ENCODE results near the gene CNOT2.
"Not testable (repeated sequence)": the region's sequence is repeated elsewhere in the genome, so short reads cannot be mapped to it uniquely, and the experiment has no call there.

Gene CNOT2

DNA sequence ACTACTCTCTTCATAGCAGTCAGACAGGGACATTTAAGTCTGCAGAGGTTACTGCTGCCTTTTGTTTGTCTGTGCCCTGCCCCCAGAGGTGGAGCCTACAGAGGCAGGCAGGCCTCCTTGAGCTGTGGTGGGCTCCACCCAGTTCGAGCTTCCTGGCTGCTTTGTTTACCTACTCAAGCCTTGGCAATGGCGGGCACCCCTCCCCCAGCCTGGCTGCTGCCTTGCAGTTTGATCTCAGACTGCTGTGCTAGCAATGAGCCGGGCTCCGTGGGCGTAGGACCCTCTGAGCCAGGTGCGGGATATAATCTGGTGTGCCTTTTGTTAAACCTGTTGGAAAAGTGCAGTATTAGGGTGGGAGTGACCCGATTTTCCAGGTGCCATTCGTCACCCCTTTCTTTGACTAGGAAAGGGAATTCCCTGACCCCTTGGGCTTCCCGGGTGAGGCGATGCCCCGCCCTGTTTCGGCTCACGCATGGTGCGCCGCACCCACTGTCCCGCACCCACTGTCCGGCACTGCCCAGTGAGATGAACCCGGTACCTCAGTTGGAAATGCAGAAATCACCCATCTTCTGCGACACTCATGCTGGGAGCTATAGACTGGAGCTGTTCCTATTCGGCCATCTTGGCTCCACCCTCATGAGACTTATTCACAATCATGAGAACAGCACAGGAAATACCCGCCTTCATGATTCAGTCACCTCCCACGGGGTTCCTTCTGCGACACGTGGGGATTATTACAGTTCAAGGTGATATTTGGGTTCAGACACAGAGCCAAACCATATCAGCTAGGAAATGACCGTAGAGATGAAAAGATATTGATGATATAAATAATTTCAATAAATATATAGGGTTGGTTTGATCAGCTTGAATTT, 61.7 kb downstream of the CNOT2 start:
- DNase-seq (ENCODE audit: low read depth, low spot score) = not testable (repeated sequence)

DNA sequence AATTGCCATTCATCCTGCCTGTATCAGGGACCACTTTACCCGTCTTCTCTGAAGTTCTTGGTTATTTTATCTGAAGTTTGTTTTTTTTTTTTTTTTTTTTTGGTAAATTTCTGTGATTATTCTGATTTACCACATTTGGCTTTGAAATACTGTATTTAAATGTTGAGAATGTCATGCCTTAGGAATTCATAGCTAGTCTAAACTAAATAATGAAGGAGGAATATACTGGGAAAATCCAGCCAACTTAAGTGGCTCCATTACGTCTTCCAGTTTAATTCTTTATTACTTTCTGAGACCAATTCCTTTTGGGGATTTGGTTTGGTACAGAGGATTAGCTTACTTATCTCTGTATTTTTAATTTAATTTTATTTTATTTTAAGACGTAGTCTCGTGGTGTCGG, 62.6 kb downstream of the CNOT2 start:
- DNase-seq (ENCODE audit: low read depth, low spot score) = no peak

DNA sequence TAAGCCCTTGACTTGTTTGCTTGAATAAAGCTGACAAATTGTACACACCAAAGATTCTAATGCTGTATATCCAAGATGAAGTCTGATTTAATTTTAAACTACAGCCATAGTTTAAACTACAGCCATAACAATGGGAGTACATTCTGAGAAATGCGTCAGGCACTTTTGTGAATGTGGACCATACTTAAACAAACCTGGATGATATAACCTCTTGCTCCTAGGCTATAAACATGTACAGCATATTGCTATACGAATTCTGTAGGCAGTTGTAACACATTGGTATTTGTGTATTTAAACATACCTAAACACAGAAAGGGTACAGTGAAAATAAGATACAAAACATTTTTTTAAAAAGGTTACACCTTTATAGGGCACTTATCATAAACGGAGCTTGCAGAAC, 63.4 kb downstream of the CNOT2 start:
- no peak for DNase-seq (ENCODE audit: low read depth, low spot score)

DNA sequence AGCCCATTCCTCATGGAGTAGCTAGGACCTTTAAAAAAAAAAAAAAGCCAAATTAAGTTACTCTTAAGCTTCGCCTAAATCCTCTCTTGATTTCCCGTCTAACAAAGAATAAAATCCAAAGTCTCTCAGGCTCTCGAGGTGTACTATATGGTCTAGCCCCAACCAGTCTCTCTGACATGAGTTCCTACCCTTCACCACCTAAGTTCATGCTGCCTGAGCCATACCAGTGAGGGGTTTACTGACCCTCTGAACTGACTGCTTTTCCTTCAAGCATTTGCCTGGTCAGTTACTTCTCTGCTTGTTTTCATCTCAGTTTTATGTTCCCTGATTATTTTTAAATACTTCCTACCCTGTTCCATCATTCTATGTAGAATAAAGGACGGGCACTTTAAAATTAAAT, 64.6 kb downstream of the CNOT2 start:
- no peak for DNase-seq (ENCODE audit: low read depth, low spot score)

DNA sequence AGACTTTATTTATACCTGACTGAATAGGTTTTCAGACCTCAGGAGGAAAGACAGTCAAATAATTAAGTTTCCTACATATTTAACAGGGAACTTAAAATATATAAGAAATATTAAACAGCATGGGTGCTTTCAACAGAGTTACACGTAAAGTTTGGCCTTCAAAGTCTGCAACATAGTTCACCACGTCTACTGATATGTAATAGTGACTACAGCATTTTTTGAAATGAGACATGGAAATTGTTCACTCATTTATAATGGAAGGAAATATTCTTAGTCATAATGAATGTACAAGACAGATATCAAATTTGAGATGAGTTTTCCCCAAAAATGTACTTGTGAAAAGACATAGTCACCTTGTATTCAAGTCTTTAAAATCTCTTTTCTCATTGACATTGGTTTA, 66.1 kb downstream of the CNOT2 start:
- no peak for DNase-seq (ENCODE audit: low read depth, low spot score)

DNA sequence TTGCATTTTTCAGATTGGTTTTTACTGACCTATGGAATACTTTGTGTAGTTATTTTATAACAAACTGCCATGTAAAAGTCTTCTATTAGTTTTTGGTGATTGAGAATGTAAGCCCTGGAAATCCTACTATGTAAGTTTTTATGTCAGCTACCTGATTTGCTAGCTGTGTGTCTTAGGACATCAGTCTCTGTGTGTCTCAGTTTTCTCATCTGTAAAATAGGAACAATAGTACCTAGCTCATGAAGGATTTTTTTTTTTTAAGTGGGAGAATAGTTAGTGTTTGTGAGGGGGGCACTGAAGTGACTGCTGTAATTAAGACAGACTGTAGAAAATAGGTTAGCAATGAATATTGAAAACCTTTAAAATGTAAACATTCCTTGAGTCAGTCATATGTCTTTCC, 70.9 kb downstream of the CNOT2 start:
- DNase-seq (ENCODE audit: low read depth, low spot score) = no peak

DNA sequence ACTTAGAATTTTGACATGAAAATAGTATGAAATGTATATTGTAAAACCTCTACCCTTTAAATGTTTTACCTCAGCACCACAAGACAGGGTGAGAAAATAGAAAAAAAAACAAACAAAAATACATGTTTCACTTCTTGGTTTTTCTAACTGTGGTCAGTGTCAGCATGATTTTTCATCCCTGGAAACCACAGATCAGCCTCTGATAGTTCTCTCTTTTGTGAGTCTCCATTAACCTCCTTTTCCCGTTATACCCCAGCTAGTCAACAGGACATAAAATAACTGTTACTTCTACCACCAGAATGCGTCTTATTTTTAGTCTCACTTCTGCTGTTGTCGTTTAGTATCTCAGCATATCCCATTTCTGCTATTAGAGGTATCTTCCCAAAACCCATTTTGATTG, 74.5 kb downstream of the CNOT2 start:
- no peak for DNase-seq (ENCODE audit: low read depth, low spot score)

DNA sequence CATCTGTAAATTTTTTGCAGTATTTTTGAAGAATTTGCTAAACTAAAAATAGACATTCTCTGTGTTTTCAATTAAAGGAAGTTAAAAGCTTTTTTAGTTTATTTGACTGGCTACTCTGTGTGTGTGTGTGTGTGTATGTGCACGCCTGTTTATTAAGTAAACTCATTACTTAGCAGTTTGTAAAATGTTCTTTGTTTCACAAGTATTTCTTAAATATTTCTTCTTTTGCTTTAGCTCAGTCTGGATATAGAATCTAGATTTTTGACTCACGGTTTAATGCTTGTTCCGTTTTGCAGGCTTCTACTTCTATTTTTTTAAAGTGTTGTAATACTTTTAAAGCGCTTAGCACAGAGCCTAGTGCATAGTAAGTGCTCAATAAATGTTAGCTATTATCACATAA, 76.4 kb downstream of the CNOT2 start:
- no peak for DNase-seq (ENCODE audit: low read depth, low spot score)

DNA sequence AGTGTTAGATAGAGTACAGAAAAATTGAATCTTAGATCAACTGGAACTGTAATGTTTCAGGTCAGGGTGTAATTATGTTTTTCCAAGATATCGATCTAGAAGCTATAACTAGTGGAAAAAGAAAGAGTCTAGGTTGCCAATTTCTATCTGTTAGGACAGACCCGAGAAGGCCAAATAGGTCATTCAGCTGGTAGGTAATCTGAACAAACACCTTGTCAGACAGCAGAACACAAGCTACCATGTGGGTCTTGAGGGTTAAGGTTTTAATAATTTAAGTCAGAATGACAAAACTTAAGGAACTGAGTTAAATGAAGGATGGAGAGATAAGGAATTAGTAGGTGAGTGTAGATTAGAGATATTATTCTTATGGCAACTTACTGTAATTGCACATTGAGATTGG, 78.0 kb downstream of the CNOT2 start:
- DNase-seq (ENCODE audit: low read depth, low spot score) = no peak

DNA sequence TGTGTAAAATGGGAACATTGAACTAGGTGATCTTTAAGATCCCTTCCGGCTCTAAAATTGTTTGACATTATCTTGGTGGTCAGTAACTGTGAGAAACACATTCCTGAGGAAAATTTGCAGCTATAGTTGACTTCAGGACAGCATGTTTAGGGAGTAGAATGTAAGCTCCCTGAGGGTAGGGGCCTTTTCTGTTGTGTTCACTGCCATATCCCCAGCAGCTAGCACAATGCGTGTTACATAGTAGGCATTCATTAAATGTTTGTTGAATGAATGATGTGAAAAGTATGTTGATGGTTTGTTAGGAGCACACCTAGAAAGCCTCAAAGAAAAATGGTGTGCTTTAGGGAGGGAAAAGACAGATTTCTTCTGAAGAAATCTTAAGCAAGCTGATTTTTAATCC, 84.3 kb downstream of the CNOT2 start:
- no peak for DNase-seq (ENCODE audit: low read depth, low spot score)

DNA sequence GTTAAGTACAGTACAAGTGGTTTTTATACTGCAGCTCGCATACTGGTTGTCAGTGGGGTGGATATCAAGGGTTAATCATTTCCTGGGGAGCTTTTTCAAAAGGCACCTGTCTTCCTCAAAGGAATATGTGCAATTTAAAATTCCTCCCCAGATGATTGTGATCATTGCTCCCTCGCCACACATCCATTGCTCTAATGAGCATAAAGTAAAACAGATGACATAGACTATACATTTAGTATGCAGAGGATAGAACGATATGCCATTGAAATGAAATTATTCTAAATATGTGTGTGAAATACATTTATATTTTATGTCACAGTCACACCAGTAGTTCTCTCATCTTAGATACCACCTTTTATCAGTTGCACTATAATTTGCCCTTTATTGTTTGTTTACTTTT, 86.5 kb downstream of the CNOT2 start:
- DNase-seq (ENCODE audit: low read depth, low spot score) = no peak

DNA sequence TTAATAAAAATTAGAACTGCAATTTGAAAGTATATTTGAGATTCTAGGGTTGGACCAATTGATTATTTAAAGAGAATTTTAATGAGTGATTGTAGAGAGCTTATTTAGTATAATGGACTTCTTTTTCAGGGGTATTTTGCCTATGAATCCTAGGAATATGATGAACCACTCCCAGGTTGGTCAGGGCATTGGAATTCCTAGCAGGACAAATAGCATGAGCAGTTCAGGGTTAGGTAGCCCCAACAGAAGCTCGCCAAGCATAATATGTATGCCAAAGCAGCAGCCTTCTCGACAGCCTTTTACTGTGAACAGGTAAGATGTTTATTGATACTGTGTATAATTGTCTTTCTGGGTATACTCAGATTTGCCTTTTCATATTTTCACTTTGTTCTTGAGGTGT, 86.9 kb downstream of the CNOT2 start:
- no peak for DNase-seq (ENCODE audit: low read depth, low spot score)

DNA sequence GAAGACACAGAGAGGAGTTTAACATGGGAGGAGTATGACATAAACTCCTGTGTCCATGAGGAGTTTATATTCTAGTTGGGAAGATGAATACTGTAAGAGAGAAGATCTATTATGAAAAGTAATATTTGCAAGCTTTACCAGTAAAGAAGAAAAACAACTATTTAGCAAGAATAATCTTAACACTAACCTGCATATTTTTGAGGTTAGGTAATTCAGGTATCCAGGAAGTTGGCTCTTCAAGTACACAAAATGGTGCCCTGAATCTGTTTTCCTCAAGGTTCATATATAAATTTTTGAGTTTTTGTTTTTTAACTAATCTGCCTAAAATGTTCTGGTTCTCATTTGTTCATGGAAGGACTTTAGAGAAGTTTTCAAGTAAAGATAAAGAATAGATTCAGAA, 89.0 kb downstream of the CNOT2 start:
- DNase-seq (ENCODE audit: low read depth, low spot score) = no peak

DNA sequence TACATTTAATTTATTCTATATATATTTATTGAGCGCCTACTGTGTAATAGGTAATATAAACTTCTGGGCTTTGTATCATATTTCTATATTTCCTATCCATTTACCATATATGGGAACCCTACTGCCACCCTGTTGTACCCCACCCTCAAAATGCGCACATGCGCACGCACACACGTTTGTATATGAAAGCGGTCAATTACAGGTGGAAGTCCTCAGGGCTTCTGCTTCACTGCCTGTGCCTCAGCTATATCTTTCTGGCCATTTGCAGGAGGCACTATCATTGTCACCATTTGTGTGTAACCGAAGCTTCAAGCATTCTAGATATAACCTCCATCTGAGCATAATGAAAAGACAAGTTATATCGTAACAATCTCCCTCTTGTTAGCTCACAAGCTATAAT, 91.5 kb downstream of the CNOT2 start:
- DNase-seq (ENCODE audit: low read depth, low spot score) = no peak

DNA sequence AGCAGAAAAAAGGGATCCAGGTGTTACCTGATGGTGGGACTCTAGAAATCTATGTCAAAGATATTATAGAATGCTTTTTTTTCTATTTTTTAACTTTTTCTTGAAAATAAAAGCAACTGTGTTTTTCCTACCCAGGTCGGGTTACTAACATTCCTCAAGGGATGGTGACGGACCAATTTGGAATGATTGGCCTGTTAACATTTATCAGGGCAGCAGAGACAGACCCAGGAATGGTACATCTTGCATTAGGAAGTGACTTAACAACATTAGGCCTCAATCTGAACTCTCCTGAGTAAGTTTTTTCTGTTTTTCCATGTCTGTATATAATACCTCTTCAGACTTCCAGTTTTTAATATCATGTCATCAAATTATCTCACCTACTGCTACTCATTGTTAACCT, 95.3 kb downstream of the CNOT2 start:
- no peak for DNase-seq (ENCODE audit: low read depth, low spot score)

DNA sequence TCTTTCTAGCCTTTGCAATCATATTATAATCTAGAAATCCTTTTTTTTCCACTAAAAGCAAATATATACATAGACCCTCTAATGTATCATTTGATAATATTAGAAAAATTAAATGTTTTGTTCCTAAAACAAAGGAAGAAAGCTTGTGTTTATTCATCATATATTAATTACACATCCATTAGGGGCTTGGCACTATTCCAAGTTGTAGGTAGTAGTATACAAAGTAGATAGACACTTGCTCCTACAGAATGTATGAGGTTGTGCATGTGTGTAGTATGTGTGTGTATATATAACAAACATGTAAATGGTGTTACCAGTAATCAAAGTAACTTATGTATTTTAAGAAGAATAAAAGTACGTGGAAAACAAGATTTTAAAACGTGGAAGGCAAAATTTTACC, 107.8 kb downstream of the CNOT2 start:
- DNase-seq (ENCODE audit: low read depth, low spot score) = no peak

DNA sequence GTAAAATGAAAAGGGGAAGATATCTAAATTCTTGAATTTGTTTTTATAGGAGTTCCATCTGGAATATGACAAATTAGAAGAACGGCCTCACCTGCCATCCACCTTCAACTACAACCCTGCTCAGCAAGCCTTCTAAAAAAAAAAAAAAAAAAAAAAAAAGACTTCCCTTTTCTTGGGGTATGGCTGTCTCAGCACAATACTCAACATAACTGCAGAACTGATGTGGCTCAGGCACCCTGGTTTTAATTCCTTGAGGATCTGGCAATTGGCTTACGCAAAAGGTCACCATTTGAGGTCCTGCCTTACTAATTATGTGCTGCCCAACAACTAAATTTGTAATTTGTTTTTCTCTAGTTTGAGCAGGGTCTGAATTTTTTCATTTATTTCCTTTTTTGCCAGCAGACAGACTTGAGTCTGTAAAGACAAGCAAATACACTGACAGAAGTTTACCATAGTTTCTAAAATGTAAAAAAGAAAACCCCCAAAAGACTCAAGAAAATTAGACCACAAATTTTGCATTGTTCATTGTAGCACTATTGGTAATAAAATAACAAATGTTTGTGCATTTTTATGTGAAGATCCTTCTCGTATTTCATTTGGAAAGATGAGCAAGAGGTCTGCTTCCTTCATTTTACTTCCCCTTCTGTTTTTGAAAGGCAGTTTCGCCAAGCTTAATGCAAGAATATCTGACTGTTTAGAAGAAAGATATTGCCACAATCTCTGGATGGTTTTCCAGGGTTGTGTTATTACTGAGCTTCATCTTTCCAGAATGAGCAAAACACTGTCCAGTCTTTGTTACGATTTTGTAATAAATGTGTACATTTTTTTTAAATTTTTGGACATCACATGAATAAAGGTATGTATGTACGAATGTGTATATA, 110.8 kb downstream of the CNOT2 start:
- DNase-seq (ENCODE audit: low read depth, low spot score) = no peak

DNA sequence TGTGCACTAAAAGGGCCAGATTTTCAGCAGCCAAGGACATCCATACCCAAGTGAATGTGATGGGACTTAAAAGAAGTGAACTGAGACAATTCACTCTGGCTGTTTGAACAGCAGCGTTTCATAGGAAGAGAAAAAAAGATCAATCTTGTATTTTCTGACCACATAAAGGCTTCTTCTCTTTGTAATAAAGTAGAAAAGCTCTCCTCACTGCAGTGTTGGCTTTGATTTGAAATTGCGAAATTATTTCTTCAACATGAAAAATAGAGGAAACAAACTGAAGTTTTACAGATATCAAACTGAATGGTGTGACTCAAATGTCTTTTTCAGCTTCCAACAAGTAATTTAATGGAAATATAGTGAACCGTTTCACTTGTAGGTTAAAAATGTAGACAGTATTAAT, 111.6 kb downstream of the CNOT2 start:
- DNase-seq (ENCODE audit: low read depth, low spot score) = no peak

DNA sequence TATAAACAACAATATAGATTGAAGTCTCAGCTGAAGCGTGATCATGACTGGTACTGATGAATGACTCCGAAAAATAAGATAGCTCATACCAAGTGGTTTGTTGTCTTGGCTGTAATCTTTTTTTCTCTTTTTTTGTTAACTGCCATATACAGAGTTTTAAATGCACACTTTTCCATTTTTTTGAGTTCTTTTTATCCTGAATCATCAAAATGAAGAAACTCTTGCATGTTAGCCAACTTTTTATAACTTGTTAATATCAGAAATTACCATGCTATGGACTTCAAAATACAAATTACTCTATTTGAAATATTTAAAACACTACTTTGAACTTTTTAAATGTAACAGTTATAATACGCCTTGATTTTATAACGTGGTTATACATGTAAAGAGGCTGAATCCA, 112.7 kb downstream of the CNOT2 start:
- no peak for DNase-seq (ENCODE audit: low read depth, low spot score)

DNA sequence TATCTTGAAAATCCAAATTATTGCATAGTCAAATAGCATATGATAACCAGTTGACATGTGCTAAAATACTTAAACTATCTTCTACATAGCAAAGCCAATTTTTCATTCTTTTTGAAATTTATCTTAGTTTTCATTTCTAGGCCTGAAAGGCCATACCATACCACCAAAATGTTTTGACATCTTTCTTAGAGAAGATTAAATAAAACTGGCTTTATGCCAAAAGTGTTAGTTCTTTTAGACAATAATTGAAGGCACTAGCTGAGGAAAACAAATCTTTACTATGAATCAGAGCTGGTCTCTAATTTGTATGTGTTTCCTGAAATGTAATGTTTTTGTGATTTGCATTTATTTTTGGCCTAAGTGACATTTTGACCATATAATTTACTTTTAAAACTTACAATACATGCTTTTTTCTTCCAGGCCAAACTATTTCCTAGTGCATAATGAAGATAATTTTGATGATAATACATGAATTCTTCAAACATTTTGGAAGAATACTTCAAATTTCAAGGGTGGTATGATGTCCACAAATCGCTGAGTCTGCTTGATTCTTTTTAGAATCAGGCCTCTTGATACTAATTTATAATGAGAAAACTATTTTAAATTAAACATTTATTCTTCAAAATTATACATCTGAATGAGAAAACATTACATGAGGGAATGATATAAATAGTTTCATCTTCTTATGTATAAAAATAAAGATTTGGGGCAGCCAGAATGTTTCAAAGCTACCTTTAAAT, 116.4 kb downstream of the CNOT2 start:
- no peak for DNase-seq (ENCODE audit: low read depth, low spot score)

DNA sequence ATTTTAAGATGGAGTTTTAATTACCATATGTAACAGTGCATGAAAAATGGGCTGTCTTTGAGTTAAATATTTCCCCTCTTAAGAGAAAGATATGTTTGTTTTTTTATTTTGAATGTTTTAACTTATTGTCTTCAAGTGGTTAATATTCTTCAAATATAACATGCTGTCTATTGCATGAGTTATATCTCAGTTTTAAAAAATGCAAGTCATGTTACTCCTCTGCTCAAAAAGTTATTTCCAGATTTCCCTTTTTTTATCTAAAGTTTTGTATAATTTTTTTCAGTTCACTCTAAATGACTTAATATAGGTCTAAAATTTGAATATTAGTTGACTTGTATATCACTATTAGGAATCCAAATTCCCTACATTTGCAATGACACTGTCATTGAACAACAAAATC, 117.0 kb downstream of the CNOT2 start:
- no peak for DNase-seq (ENCODE audit: low read depth, low spot score)

DNA sequence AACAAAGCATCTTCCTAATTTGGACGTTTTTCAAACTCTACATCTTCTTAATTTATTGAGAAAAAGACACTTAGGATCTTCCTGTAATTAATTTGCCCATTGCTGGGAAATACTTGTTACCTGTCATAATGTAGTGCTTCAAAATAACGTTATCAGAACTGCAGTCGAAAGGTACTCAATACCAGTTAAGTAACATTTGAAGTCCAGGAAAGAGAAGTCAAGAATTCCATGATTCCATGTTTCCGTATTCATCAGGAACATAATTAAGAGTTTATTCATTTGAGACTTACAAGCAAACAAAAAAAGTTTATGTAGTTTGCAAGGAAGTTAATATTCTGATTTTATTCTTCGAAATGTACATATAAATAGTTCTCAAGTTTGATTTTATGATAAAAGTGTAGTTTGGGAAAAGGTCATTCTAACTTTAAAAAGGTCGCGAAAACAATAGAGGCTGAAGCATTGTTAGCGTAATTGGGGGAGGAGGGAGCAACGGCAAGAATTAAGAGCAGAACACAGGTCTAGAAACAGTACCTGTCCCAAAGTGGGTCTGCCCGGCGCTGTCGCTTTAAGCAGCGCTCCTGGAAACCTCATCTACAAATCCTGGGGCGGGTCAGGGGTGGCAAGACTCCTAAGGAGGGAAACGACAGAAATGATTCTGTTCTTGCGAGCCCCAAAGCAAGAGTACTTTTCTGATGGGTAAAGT, 121.6 kb downstream of the CNOT2 start:
- DNase-seq (ENCODE audit: low read depth, low spot score) = no peak
